Ishikawa (cell line): ENCODE measurements around the gene KIAA1549.

Source experiments
- CEBPB ChIP-seq: IDR thresholded peaks from 2 replicates; pipeline ENCODE4 v1.6.1; 2012
- CREB1 ChIP-seq: IDR thresholded peaks from 2 replicates; pipeline ENCODE4 v1.6.1; 2012; ENCODE audit warnings: low read depth
- EGR1 ChIP-seq: IDR thresholded peaks from 2 replicates; pipeline ENCODE4 v1.6.1; 2012
- EP300 ChIP-seq: IDR thresholded peaks from 2 replicates; pipeline ENCODE4 v1.6.1; 2012; ENCODE audit warnings: borderline replicate concordance
- FOXM1 ChIP-seq: IDR thresholded peaks from 2 replicates; pipeline ENCODE4 v1.6.1; 2012; ENCODE audit warnings: low read depth, borderline replicate concordance
- MAX ChIP-seq: IDR thresholded peaks from 2 replicates; pipeline ENCODE4 v1.6.1; 2012
- NFIC ChIP-seq: IDR thresholded peaks from 2 replicates; pipeline ENCODE4 v1.6.1; 2012
- RAD21 ChIP-seq: IDR thresholded peaks from 2 replicates; pipeline ENCODE4 v1.6.1; 2012; ENCODE audit warnings: low read depth
- REST ChIP-seq: IDR thresholded peaks from 2 replicates; pipeline ENCODE4 v1.6.1; 2012; ENCODE audit warnings: low read depth, mild to moderate bottlenecking
- TAF1 ChIP-seq: IDR thresholded peaks from 2 replicates; pipeline ENCODE4 v1.6.1; 2012; ENCODE audit warnings: low read depth, mild to moderate bottlenecking
- TCF12 ChIP-seq: IDR thresholded peaks from 2 replicates; pipeline ENCODE4 v1.6.1; 2012; ENCODE audit warnings: low read depth
- TEAD4 ChIP-seq: IDR thresholded peaks from 2 replicates; pipeline ENCODE4 v1.6.1; 2012
- USF1 ChIP-seq: IDR thresholded peaks from 2 replicates; pipeline ENCODE4 v1.6.1; 2012
- YY1 ChIP-seq: IDR thresholded peaks from 2 replicates; pipeline ENCODE4 v1.6.1; 2012; ENCODE audit warnings: low read depth
- ZBTB7A ChIP-seq: IDR thresholded peaks from 2 replicates; pipeline ENCODE4 v1.6.1; 2012; ENCODE audit warnings: low read depth

KIAA1549 gene

GRCh38 chr7:138878856-138879255, 102.3 kb downstream of the KIAA1549 start:
- TF ChIP-seq USF1 (no peak), ZBTB7A (no peak), TEAD4 (no peak), TAF1 (no peak), EGR1 (no peak), NFIC (no peak), EP300 (no peak), CREB1 (no peak)

GRCh38 chr7:138878051-138878450, 103.1 kb downstream of the KIAA1549 start:
- TF ChIP-seq CEBPB (no peak), TCF12 (no peak), EP300 (no peak), CREB1 (no peak), USF1 (no peak), RAD21 (no peak), ZBTB7A (no peak), MAX (no peak), YY1 (no peak), REST (no peak), EGR1 (no peak), FOXM1 (no peak)

- no peak for TF ChIP-seq USF1
- no peak for TF ChIP-seq RAD21
Measured at GRCh38 chr7:138876326-138876725, 104.9 kb downstream of the KIAA1549 start.

GRCh38 chr7:138875794-138876193, 105.4 kb downstream of the KIAA1549 start:
- TF ChIP-seq MAX (no peak), TCF12 (no peak), EGR1 (no peak), CEBPB (no peak), CREB1 (no peak), NFIC (no peak), RAD21 (no peak), TAF1 (no peak), EP300 (no peak), YY1 (no peak), USF1 (no peak), ZBTB7A (no peak), FOXM1 (no peak), REST (no peak), TEAD4 (no peak)

GRCh38 chr7:138873220-138873892, 107.8 kb downstream of the KIAA1549 start:
- TF ChIP-seq NFIC (no peak), USF1 (no peak), RAD21 (no peak), EGR1 (no peak), FOXM1 (no peak), YY1 (no peak), TAF1 (no peak), TCF12 (no peak), TEAD4 (no peak), EP300 (no peak), CREB1 (no peak), REST (no peak), CEBPB (no peak), MAX (no peak), ZBTB7A (no peak)
